NCI-H2107 treated with DMSO at 0.1 percent for 48 hours (cell line): ENCODE results near the gene PCK2.
"Not testable (repeated sequence)": the region's sequence is repeated elsewhere in the genome, so short reads cannot be mapped to it uniquely, and the experiment has no call there.

Source experiments
- DNase-seq: peaks from one replicate; lab custom pipeline; 2025; ENCODE audit not compliant: unreplicated experiment; lab: John Stamatoyannopoulos, UW

The PCK2 gene

GRCh38 chr14:24093207-24093900 is 757 bp upstream of the PCK2 start:
- no peak for DNase-seq

GRCh38 chr14:24094841-24095270 is 745 bp downstream of the PCK2 start:
- no peak for DNase-seq

GRCh38 chr14:24095271-24096068 is 1.4 kb downstream of the PCK2 start:
- no peak for DNase-seq

- DNase-seq: no peak
These were observed 2.6 kb downstream of the PCK2 start for GRCh38 chr14:24096545-24097181.

- no peak for DNase-seq
These were observed 4.3 kb downstream of the PCK2 start for GRCh38 chr14:24098229-24098926.

- peak; percentile 72 for DNase-seq
These were observed 5.1 kb downstream of the PCK2 start for GRCh38 chr14:24098927-24099813.

- no peak for DNase-seq
These were observed 6.3 kb downstream of the PCK2 start for GRCh38 chr14:24100197-24100981.

- DNase-seq: no peak
These were observed 6.9 kb downstream of the PCK2 start for GRCh38 chr14:24100982-24101494.

GRCh38 chr14:24102357-24103048 is 8.4 kb downstream of the PCK2 start:
- no peak for DNase-seq

GRCh38 chr14:24103451-24103850 is 9.3 kb downstream of the PCK2 start:
- DNase-seq: no peak

GRCh38 chr14:24105609-24106239 is 11.6 kb downstream of the PCK2 start:
- not testable (repeated sequence) for DNase-seq

- no peak for DNase-seq
These were observed 12.7 kb downstream of the PCK2 start for GRCh38 chr14:24106672-24107271.

GRCh38 chr14:24108336-24108874 is 14.3 kb downstream of the PCK2 start:
- no peak for DNase-seq

GRCh38 chr14:24110060-24110459 is 15.9 kb downstream of the PCK2 start:
- DNase-seq: no peak

GRCh38 chr14:24110523-24110922 is 16.4 kb downstream of the PCK2 start:
- no peak for DNase-seq

GRCh38 chr14:24113379-24113800 is 19.3 kb downstream of the PCK2 start:
- no peak for DNase-seq

- peak; percentile 91 for DNase-seq
These were observed 19.9 kb downstream of the PCK2 start for GRCh38 chr14:24113801-24114531.
